Stimulated activated CD4-positive, alpha-beta T cell treated with anti-CD3 and anti-CD28 coated beads, Interleukin-1b, Interleukin-23, amount 100 ng/mL, for 48 hours (primary cell): ENCODE results near the gene GNG12.

ENCODE experiments used
- DNase-seq: peaks from one replicate; pipeline ENCODE4 v3.0.0-alpha.2; 2020

GNG12 gene

GRCh38 chr1:67832737-67833601 lies at the start of gene GNG12:
Gene GNG12 (minus strand): TSS chr1:67833467. CDS start chr1:67707686, 125,781 bp downstream.
- peak; percentile 16 for DNase-seq

DNA sequence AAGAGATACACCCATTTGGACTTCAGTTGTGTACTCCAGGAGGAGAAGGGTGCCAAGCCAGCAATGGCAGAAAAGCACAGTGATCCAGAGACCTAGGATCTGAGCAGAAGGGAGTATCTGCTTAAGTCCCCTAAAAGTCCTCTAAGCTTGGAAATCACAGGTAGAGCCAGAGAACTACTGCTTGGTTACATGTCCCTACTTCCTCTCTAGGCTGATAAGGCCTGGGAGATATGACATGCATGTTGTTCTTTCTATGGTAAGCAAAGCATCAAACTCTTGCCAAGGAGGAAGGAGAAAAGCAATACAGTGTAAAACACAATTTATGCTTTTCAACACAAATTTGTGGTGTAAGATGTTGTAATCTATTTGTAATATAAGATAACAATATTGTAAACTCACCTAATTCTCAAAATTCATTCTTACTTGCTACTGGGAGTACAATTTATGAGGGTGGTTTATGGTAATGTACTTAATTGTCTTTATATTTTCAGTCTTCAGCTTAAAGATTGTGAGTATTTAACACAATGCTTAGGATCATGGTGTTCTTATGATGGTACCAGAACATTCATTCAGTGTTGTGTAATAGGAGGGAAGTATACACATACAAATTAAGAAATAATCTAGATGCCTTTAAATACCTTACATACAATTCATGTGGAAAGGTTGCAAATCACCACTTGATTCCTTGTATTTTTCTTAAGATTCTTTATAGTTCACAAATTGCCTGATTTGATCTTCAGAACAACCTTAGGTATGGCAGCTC lies 49.1 kb upstream of the GNG12 start:
- DNase-seq, result no peak

- DNase-seq, result no peak
These were observed 46.9 kb upstream of the GNG12 start for GRCh38 chr1:67880056-67880601.

DNA sequence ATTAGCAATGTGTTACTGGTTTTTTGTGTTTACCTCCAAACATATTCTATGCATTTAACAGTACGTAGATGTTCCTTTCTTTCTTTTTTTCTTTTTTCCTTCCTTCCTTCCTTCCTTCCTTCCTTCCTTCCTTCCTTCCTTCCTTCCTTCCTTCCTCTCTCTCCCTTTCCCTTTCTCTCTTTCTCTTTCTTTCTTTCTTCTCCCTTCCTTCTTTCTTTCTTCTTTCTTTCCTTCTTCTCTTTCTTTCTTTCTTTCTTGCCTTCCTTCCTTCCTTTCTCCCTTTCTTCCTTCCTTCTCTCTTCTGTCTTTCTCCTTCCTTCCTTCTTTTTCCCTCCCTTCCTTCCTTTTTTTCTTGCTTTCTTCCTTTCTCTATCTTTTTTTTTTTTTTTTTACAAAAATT lies 46.2 kb upstream of the GNG12 start:
- DNase-seq, result no peak

DNA sequence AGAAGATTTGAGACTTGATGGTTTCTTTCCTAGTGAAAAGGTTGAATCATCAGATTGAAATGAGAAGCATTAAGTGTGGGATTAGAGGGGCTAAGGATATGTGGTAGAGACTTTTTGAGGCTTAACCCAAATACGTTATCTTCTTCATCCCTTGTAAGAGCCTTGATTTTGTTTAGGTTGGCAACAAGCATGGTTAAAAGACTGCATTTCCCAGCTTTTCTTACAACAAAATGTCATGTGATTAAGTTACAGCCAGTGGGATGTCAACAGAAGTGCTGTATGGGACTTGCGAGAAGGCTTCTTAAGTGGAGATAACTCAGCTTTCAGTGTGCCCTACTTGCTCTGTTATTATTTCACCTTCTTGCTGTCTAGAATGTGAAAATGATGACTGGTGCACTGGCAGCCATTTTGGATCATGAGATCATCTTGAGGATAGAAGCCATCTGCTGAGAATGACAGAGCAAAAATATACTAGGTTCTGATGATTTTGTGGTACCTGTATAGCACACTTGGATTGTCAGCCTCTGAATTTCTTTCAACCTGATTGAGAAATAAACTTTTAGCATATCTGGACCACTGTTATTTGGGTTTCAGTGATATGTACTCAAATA lies 41.3 kb upstream of the GNG12 start:
- no peak for DNase-seq

- DNase-seq, result no peak
These were observed 36.0 kb upstream of the GNG12 start for GRCh38 chr1:67869233-67869632.

GRCh38 chr1:67863637-67864036 lies 30.4 kb upstream of the GNG12 start:
- DNase-seq, result no peak

GRCh38 chr1:67862685-67863084 lies 29.4 kb upstream of the GNG12 start:
- no peak for DNase-seq

DNA sequence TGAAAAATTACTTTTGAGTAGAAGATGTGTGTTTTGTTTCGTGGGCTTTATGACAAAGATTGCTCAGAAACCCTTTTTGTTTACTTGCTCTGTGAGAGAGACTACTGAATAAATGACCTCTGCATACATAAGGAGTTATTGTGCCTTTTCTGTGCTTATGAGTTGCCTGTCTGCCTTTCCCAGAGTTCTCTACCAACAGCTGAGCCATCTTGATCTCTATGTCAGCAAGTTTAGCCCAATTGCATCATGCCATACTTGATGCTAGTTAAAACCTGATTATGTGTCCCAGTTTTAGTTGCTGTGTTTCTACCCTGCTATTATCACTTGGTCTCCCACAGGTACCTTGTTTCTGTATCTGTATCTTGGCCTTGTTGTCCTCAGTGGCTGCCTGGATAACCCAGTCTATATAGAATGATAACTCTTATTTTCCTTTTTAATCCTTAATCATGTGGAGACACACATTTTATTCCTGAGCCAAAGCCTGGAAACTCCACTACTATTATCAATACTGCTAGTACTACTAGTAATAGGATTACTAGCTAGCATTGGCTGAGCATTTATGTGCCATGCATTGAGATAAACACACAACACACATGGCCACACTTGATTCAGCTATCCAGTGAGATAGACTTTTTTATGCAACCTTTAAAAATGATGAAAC lies 28.7 kb upstream of the GNG12 start:
- DNase-seq, result no peak

- no peak for DNase-seq
These were observed 27.5 kb upstream of the GNG12 start for GRCh38 chr1:67860776-67861175.

GRCh38 chr1:67856921-67857320 lies 23.7 kb upstream of the GNG12 start:
- DNase-seq, result no peak

DNA sequence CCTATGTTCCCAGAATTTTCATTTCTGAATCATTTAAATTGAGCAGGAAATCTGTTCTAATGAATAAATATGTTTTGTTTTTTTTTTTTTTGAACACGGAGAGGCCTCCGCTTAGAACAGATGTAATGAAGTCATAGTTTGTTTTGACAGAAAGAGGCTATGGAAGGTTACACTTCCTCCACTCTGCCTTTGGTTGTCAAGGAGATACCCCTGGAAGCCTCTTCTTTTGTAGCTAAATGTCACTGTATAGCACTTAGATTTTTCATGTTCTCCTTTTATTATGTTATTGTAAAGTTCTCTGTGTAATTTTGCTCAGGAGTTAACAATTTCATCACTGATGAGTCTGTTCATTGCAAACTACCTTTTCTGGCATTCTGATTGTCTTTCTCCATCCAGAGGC lies 22.7 kb upstream of the GNG12 start:
- DNase-seq, result no peak

DNA sequence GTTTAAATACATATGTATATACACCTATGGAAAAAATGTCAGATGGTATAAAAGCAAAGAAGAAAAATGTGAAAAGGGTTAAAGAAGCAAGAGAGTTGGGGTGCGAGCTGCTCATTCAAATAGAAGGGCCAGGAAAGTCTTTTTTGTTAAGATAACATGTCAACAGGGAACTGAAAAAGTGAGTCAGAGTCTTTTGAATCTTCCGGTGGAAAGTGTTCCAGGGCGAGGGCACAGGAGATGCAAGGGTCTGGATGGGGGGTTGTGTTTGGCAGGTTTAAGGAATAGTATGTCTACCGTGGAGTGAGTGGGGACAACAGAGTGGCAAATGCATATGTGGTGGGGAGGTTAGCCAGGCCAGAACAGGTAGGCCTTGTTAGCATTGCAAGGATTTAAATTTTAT lies 22.2 kb upstream of the GNG12 start:
- DNase-seq, result no peak

DNA sequence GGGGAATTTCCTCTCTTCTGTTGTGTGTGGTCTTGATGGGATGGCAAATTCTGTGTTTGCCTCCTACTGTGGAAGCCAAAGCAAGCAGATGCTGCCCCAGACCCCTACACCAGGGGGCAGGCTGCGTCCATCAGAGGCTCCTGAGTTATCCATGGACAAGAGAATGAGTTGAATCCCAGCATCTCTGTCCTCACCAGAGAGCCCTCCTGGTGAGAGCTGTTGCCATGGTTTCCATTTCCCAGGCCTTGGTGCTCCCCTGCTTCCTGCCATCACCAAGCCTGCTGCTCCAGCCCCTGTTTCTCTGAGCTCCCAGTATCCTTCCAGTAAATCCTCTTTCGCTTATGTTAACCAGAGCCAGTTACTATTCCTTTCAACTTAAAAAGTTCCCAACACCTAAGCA lies 20.4 kb upstream of the GNG12 start:
- DNase-seq, result no peak

DNA sequence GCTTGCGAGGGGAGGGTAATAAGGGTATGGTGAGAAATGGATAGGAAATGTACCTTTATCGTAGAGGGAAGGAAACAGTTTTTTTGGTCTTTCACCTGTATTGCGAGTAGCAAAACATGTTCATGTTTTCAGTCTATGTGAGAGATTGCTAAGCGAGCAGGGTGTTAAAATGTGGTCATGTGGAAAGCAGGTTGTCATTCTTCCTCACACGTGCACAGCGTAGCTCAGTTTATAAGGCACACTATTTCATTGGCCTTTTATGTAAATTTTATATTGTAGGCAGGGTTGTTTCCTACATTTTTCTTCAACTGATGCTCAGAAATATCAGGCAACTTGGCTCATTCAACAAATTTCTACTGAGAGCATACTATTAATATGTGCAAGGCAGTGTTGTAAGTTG lies 18.5 kb upstream of the GNG12 start:
- no peak for DNase-seq

GRCh38 chr1:67850611-67851075 lies 17.4 kb upstream of the GNG12 start:
- no peak for DNase-seq

GRCh38 chr1:67850151-67850551 lies 16.9 kb upstream of the GNG12 start:
- DNase-seq, result no peak

GRCh38 chr1:67847466-67847865 lies 14.2 kb upstream of the GNG12 start:
- no peak for DNase-seq

DNA sequence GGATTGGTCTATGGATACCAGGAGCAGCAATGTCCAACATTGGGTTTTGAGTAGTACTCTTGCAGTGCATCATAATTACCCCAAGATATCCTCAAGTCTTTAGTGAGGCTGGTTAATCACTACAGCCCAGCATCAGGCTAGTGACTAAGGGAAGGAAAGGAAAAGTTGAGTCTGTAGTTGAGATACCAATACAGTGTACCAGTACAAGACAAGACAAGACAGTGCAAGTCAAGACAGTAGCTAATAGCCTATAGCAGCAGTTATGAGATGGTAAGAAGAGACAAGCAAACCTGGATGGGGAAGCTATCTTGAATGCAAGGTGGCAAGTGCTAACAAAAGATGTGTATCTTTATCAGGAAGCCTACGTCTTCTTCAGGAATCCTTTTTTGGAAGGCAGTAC lies 13.3 kb upstream of the GNG12 start:
- no peak for DNase-seq

DNA sequence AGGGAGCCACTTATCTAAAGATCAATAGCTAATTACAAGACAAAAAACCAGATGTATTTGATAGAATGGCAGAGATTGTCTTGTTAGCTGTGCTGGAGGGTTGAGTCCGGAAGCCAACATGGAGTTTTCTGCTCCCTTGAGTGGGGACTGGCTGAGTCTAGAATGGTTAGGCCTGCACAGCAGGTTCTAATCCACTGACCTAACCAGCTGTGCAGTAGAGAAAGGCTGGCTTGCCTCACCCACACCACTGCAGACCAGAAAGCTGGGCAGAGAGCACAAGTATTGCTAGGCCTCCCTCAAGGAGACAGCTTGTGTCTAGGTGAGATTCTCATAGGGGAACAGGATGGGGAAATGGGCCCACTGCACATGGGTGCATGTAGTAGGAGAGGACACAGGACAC lies 11.7 kb upstream of the GNG12 start:
- no peak for DNase-seq

DNA sequence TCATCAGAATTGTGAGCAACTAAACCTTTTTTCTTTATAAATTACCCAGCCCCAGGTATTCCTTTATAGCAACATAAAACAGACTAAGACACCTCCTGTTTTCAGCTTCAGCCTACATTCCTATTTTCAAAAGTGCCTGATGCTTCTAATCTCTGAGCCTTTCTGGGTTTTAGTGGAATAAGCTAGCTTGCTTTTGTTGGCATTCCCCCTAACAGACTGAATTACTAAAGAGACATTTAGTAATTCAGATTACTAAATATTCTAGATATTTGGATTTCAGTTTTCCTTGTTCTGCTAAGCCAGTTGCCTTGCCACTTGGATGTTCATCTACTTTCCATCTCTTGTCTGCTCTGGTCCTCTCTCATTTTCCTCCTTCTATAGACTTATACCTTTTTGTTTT lies 10.5 kb upstream of the GNG12 start:
- DNase-seq, result no peak

GRCh38 chr1:67843331-67843730 lies 10.1 kb upstream of the GNG12 start:
- no peak for DNase-seq

DNA sequence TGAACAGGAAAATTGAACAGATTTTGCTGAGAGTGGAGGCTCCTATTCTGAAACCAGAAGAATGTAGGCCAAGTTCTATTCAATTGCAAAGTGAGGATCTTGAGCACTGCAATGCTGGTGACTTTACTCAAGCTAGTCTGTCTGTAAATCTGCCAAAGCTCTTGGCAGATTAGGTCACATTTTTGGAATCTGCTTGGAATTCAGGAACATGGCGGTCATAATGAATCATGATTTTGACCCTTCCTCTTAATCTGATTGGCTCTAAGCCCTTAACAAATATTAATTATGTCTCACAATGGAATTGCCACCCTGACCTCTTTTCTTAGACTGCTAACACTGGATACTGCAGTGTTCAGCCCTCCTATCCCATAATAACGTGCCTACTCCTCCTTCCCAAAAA lies 7.2 kb upstream of the GNG12 start:
- no peak for DNase-seq
